GM08714 (cell line): Measurements from ENCODE around the gene PCMT1.

Source experiments
- H3K4me3 ChIP-seq: fragments of 200-500 bp; sonication (Bioruptor generic); 2 replicates; pipeline ENCODE4 v1.5.1; 2014; ENCODE audit warnings: mild to moderate bottlenecking, low read length, inconsistent platforms
- ZNF274 ChIP-seq: IDR thresholded peaks from 2 replicates; pipeline ENCODE4 v1.6.1; 2012; ENCODE audit warnings: mild to moderate bottlenecking, low read depth, low read length

PCMT1 gene

DNA sequence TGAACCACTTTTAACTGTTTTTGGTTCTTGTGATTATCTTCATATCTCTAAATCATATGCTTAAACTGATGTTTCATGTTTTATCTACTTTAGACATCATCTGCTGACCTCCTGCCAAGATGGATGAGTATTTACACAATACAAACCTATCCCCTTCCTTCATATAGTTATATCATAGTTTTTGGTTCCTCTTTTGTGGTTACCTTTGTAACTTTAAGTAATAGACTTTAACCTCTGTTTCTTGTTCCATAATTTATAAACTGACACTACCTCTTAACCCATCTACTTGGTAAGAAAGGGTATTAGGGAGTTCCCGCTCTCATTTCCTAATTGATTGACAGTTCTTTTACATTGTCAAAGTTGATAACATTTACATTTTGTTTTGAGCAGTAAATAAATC is 11.9 kb downstream of the PCMT1 start:
- TF ChIP-seq ZNF274: no peak
- no peak overlapping the region for H3K4me3 ChIP-seq

DNA sequence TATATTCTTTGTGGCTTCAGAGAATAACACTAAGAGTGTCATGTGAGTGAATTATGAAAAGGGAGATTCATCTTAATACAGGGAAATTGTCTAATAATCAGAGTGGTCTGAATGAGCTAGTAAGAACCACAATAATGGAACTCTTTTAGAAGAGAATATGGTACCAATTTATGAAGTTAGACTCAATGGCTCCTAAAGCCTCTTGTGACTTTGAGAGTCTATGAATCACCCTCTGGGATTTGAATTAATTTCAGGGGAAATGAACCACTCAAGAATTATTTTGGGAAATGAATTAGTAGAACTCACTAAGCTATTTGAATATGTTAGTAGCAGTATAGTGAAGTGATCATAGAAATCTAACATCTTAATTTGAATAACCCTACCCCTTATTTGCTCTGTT is 14.3 kb downstream of the PCMT1 start:
- H3K4me3 ChIP-seq: no peak overlapping the region
- TF ChIP-seq ZNF274: no peak

- no peak overlapping the region for H3K4me3 ChIP-seq
- TF ChIP-seq ZNF274: no peak
Measured at GRCh38 chr6:149766156-149766769, 16.7 kb downstream of the PCMT1 start.

- no peak overlapping the region for H3K4me3 ChIP-seq
- TF ChIP-seq ZNF274: no peak
Measured at GRCh38 chr6:149769676-149770075, 20.1 kb downstream of the PCMT1 start.

GRCh38 chr6:149771185-149771584 is 21.6 kb downstream of the PCMT1 start:
- TF ChIP-seq ZNF274: no peak
- no peak overlapping the region for H3K4me3 ChIP-seq

DNA sequence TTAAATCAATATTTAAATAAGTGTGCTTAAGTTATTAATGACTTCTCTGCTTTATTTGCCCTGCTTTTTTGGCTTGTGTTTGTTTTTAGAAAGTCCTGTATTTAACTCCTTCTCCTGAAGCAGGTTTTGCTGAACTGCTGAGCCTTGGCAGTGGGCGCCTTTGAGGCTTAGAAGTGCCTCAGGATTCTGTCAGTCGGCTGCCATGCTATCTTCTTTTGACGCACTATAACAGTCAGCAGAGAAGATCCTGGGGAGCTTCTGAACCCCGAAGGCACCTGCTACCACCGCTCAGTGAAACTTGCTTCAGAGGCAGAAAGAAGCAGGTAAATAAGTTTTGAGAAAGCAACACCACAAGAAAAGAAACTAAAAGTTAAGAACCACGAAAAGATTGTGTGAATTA is 22.4 kb downstream of the PCMT1 start:
- no peak overlapping the region for H3K4me3 ChIP-seq

GRCh38 chr6:149777624-149778023 is 28.1 kb downstream of the PCMT1 start:
- no peak for TF ChIP-seq ZNF274
- no peak overlapping the region for H3K4me3 ChIP-seq

More for the DNA sequence above, 22.4 kb downstream of the PCMT1 start:
- no peak for TF ChIP-seq ZNF274

GRCh38 chr6:149779644-149779963 is 30.1 kb downstream of the PCMT1 start:
- H3K4me3 ChIP-seq: no peak overlapping the region
- TF ChIP-seq ZNF274: no peak

- H3K4me3 ChIP-seq: no peak overlapping the region
- TF ChIP-seq ZNF274: no peak
Measured at GRCh38 chr6:149781715-149782114, 32.2 kb downstream of the PCMT1 start.

DNA sequence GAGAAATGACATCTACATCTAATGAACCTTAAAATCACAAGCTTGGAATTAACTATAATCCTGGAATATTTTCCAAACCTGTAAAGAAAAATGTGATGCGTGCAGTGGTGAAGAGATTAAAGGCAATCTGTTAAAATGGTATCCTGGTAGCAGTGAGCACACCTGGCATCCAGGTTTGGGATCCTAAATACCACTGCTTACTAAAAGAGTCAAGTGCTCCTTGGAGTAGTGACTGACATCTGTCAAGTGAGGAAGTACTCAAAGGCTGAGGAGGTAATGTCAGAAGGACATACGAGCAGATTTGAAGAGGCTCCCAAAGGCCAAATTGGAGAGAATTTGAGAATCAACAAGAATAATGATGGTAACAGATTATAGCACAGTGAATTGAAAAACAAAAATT is 32.8 kb downstream of the PCMT1 start:
- H3K4me3 ChIP-seq: no peak overlapping the region
- TF ChIP-seq ZNF274: no peak

DNA sequence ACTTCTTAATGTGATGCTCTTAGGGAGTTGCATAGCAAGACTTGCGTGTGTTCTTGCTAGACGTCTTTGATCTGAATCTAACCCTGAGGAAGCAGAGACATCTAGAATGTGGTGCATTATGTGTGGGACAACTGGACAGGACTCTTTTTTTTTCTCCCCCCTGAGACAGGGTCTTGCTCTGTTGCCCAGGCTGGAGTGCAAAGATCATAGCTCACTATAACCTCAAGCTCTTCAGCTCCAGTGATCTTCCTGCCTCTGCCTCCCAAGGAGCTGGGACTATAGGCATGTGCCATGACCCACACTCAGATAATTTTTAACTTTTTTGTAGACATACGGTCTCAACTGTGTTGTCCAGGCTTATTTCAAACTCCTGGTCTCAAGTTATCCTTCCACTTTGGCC is 34.0 kb downstream of the PCMT1 start:
- H3K4me3 ChIP-seq: no peak overlapping the region
- TF ChIP-seq ZNF274: no peak

- no peak overlapping the region for H3K4me3 ChIP-seq
- no peak for TF ChIP-seq ZNF274
Measured at GRCh38 chr6:149806127-149806526, 56.6 kb downstream of the PCMT1 start.

GRCh38 chr6:149809798-149810197 is 60.3 kb downstream of the PCMT1 start:
- no peak overlapping the region for H3K4me3 ChIP-seq
- TF ChIP-seq ZNF274: no peak

DNA sequence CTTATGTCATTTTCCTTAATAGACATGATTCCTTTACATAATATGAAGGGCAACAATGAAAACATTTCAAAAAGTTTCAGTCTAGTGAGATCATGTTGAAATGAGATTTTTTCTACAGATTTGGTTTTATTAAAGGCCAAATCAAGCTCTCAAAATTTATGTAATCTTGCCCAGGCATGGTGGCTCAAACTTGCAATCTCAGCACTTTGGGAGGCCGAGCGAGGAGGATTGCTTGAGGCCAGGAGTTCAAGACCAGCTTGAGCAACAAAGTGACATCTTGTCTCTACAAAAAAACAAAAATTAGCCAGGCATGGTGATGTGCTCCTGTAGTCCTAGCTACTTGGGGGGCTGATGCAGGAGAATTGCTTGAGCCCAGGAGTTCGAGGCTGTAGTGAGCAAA is 63.8 kb downstream of the PCMT1 start:
- no peak overlapping the region for H3K4me3 ChIP-seq
- TF ChIP-seq ZNF274: no peak

GRCh38 chr6:149815788-149816187 is 66.2 kb downstream of the PCMT1 start:
- H3K4me3 ChIP-seq: no peak overlapping the region
- TF ChIP-seq ZNF274: no peak

DNA sequence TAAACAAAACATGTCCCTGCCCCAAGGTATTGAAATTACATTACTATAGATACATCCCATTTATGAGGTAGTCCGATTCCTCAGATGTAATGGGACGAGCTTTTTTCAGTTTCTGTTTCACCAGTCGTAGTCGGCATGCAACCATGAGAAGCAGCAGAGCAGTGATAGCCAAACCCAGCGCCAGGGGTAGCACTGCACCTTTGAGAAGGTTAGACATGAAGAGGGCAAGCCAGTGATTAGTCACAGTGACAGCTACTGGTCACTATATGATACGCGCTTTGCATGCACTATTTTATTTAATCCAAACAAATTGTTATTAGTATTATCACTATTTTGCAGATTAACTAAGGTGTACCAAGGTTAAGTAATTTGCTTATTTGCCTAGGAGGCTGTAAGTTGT is 71.0 kb downstream of the PCMT1 start:
- H3K4me3 ChIP-seq: no peak overlapping the region
- TF ChIP-seq ZNF274: no peak
